ENCODE measurements around the gene ANKK1. TPM values are rescaled to one million over a fixed set of nuclear protein-coding genes. Genes with fewer than 3 reads are reported as not detected.
A peak's percentile ranks its signal among the peaks of the same experiment; 100 is the strongest.

The ANKK1 gene
- total and polyA plus RNA-seq, 4 donors: 0.49 to 1.1 (median 0.66) TPM

- peaks cover 0 to 4% (median 0%) of the 10 kb centered on the region in 4 donors for H3K9me3 ChIP-seq (ENCODE audit: control insufficient read depth in 4 of 4, insufficient read depth in 3 of 4, low read length in 3 of 4)
- peak; percentile 13 for ATAC-seq (ENCODE audit: insufficient read depth, low FRiP score)
- no peaks in the 10 kb centered on the region for H3K36me3 ChIP-seq (ENCODE audit: control insufficient read depth in 4 of 4, insufficient read depth in 4 of 4, low read length in 4 of 4)
- TF ChIP-seq CTCF (IDR thresholded peaks at IDR 0.05; ENCODE audit: control extremely low read depth, extremely low read depth): no peak
- no peak for DNase-seq
- H3K27me3 ChIP-seq (ENCODE audit: control insufficient read depth in 3 of 3, insufficient read depth in 3 of 3, low read length in 2 of 3): peaks cover 0 to 1% (median 0%) of the 10 kb centered on the region in 3 donors
- peaks cover 0 to 6% (median 0%) of the 10 kb centered on the region in 5 donors for H3K4me1 ChIP-seq (ENCODE audit: control insufficient read depth in 5 of 5, insufficient read depth in 5 of 5, low read length in 5 of 5)
- H3K9ac ChIP-seq (ENCODE audit: insufficient read depth in 1 of 2, low read length in 2 of 2): no peak overlapping the region
- H3K27ac ChIP-seq (ENCODE audit: low read depth in 1 of 2, low read length in 1 of 2): no peak overlapping the region
- WGBS, 2 donors: 80 to 82% methylated on average over 3 of the region's 3 CpGs
- H3K4me3 ChIP-seq: no peak overlapping the region
Measured at GRCh38 chr11:113392236-113392921, 4.8 kb downstream of the ANKK1 start.

- H3K36me3 ChIP-seq (ENCODE audit: control insufficient read depth in 4 of 4, insufficient read depth in 4 of 4, low read length in 4 of 4): no peaks in the 10 kb centered on the region
- no peak overlapping the region for H3K4me3 ChIP-seq
- H3K4me1 ChIP-seq (ENCODE audit: control insufficient read depth in 5 of 5, insufficient read depth in 5 of 5, low read length in 5 of 5): no peaks in the 10 kb centered on the region
- 81 to 91% methylated on average over 8 of the region's 8 CpGs for WGBS, 2 donors
- no peak for ATAC-seq (ENCODE audit: insufficient read depth, low FRiP score)
- no peaks in the 10 kb centered on the region for H3K27me3 ChIP-seq (ENCODE audit: control insufficient read depth in 3 of 3, insufficient read depth in 3 of 3, low read length in 2 of 3)
- no peak overlapping the region for H3K9ac ChIP-seq (ENCODE audit: insufficient read depth in 1 of 2, low read length in 2 of 2)
- no peak overlapping the region for H3K27ac ChIP-seq (ENCODE audit: low read depth in 1 of 2, low read length in 1 of 2)
- no peak for TF ChIP-seq CTCF (IDR thresholded peaks at IDR 0.05; ENCODE audit: control extremely low read depth, extremely low read depth)
- no peaks in the 10 kb centered on the region for H3K9me3 ChIP-seq (ENCODE audit: control insufficient read depth in 4 of 4, insufficient read depth in 3 of 4, low read length in 3 of 4)
- DNase-seq: no peak
Measured at GRCh38 chr11:113393501-113393985, 6.0 kb downstream of the ANKK1 start.

- no peaks in the 10 kb centered on the region for H3K36me3 ChIP-seq (ENCODE audit: control insufficient read depth in 4 of 4, insufficient read depth in 4 of 4, low read length in 4 of 4)
- no peak for DNase-seq
- 95% methylated on average over 11 of the region's 11 CpGs for WGBS, 2 donors
Measured at GRCh38 chr11:113394919-113395318, 7.3 kb downstream of the ANKK1 start.

More at GRCh38 chr11:113394919-113395318, 7.3 kb downstream of the ANKK1 start:
- ATAC-seq (ENCODE audit: insufficient read depth, low FRiP score): no peak
- H3K4me3 ChIP-seq: no peak overlapping the region
- TF ChIP-seq CTCF (IDR thresholded peaks at IDR 0.05; ENCODE audit: control extremely low read depth, extremely low read depth): no peak
- no peak overlapping the region for H3K27ac ChIP-seq (ENCODE audit: low read depth in 1 of 2, low read length in 1 of 2)
- H3K9me3 ChIP-seq (ENCODE audit: control insufficient read depth in 4 of 4, insufficient read depth in 3 of 4, low read length in 3 of 4): peaks cover 0 to 2% (median 0%) of the 10 kb centered on the region in 4 donors
- H3K27me3 ChIP-seq (ENCODE audit: control insufficient read depth in 3 of 3, insufficient read depth in 3 of 3, low read length in 2 of 3): no peaks in the 10 kb centered on the region
- no peaks in the 10 kb centered on the region for H3K4me1 ChIP-seq (ENCODE audit: control insufficient read depth in 5 of 5, insufficient read depth in 5 of 5, low read length in 5 of 5)
- H3K9ac ChIP-seq (ENCODE audit: insufficient read depth in 1 of 2, low read length in 2 of 2): no peak overlapping the region

Data from lung (tissue), 12 donors.